Stimulated activated CD4-positive, alpha-beta T cell treated with anti-CD3 and anti-CD28 coated beads, Interleukin-2, amount 100 ng/mL, for 24 hours (primary cell): ENCODE data around the gene HSP90B1.

Experiments used
- DNase-seq, 2 donors: peaks; one replicate each; pipeline ENCODE4 v3.0.0-alpha.2; 2020

HSP90B1 gene

DNA sequence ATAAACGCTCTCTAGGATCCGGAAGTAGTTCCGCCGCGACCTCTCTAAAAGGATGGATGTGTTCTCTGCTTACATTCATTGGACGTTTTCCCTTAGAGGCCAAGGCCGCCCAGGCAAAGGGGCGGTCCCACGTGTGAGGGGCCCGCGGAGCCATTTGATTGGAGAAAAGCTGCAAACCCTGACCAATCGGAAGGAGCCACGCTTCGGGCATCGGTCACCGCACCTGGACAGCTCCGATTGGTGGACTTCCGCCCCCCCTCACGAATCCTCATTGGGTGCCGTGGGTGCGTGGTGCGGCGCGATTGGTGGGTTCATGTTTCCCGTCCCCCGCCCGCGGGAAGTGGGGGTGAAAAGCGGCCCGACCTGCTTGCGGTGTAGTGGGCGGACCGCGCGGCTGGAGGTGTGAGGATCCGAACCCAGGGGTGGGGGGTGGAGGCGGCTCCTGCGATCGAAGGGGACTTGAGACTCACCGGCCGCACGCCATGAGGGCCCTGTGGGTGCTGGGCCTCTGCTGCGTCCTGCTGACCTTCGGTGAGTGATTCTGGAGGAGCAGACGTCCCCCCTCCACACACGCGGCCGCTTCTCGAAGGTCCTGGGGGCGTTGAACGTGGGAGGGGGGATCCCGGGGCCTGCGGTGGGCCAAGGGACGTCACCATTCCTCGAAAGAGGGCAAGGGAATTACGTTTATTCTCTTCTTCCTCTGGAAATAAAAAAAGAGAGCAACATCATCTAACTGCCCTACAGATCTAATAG lies at the start of gene HSP90B1:
TSS of gene HSP90B1 (plus strand) at position 377 of the 753 bp plus-strand sequence. CDS start at position 483, 106 bp downstream.
- DNase-seq: peak; percentile 99 to 100

DNA sequence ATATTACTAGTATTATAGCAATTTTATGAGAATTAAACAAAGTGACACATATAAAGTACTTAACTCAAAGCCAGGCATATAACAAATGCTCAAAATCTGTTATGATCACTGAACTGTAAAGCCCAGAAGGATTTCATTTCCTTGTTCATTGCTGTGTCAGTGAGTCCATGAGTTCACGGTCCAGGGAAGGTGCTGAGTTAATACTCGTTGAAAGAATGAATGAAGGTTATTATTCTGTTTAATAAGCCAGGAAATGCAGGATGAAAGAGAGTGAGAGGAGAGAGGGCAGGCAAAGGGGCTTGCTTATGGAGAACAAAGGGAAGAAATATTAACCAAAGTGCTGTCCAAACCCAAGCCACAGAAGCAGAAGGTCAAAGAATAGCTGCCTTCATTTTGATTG lies 48.9 kb upstream of the HSP90B1 start:
- no peak for DNase-seq

DNA sequence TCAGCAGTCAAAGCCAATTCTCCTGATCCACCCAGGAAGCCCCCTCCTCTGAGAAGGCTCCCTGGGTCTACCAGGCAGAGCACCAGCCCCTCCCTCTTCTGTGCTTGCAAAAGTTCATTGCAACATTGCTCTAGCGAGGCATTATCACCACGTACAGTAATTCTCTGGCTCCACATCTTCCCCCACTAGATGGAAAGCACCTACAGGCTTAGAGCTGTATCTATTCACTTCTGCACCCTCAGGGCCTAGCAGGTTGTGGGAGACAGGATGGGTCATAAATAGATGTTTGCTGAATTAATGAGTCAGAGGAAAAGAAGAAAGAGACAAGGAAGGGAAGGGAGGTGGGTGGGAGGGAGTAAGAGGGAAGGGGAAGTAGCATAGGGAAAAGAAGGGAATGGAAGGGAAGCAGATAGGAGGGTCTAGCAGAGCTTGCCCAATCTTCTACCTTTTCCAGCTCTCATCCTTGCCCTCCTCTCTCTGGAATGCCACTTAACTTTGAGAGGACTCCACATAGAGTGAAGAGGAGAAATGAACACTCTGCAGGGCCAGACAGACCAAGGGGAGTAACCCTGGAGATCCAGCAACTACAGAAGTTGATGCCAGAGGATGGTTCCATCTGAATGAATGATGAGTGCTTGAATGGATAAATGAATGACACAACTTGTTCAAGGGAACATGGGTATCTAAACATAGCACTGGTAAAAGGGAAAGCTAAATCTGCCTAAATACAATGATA lies 47.2 kb upstream of the HSP90B1 start:
- DNase-seq: no peak

DNA sequence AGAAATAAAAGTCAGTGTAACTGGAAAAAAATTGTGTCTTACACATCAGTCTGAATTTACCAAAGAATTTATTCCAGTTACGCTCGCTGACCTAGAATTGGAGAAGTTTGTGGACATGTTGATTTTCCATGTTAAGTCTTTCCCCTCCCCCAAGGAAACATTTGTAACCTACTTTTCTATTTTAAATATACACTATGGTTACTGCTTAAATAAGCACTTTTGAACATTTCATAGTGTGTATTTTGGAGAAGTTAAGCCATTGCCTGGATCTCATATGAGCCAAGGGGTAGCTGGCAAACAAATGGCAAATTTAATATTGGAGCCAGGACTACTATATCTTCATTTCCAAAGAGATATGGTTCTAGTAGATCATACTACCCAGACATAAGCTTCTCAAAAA lies 46.3 kb upstream of the HSP90B1 start:
- DNase-seq: no peak

DNA sequence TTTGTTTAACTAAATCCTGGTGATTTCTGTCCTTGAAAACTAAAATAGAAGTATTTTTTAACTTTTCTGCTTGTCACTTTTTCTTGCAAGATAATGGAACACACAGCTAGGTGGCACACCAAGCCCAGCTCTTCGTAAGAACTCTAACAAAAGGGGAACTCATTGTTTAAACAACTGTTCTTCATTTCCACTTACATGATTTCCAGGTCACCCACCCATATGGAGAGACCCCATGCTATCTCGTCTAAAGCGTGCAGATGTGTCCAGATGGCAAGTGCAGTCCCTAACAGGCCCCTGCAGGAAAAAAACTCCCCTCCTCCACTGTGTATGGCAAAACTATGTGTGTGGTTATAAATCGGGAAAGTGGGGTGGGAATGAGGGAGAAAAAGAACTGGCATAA lies 45.9 kb upstream of the HSP90B1 start:
- peak in 1 of 2 donors; percentile 12 for DNase-seq

DNA sequence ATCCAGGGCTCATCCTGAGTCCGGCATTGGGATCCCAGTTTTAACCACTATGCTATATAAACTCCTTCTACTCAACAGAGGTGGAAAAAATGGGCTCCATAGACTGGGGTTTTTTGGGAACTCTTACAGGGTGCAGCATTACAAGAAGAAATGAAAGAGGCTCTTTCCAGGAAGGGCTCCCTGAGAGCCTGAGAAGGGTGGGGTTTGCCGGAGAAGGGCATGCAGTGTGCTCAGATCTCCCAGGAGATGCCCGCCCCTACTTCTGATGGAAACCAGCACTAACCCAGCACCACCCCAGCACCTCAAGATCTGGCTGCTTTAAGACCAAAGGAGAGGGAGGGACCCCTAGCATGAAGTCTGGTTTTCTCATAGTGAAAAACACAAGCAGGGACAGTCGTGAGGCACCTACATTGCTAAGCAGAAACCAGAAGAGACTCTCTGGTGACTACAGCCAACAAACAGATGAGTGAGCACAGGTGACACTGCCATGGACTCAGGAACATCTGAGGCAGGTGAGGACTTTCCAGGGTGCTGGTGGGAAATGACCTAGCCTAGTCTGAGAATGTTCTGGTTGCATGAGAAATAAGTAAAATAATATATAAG lies 43.9 kb upstream of the HSP90B1 start:
- no peak for DNase-seq

DNA sequence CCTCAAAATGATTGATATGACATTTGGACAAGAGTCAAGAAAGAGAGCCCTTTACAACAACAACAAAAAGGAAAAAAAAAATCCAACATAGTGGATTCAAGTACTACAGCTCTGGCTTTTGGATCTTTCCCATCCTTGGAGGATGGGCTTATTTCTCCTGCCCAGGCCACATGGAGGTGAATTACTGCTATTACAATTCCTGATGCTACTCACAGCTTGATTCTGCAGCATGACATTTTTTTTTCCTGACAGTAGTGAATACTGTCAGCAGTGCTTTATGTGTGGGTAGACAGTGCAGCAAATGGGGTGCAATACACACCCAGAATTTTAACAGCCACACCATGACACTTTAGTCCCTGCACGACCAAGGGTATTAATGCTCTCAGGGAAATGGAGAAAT lies 42.5 kb upstream of the HSP90B1 start:
- no peak for DNase-seq

DNA sequence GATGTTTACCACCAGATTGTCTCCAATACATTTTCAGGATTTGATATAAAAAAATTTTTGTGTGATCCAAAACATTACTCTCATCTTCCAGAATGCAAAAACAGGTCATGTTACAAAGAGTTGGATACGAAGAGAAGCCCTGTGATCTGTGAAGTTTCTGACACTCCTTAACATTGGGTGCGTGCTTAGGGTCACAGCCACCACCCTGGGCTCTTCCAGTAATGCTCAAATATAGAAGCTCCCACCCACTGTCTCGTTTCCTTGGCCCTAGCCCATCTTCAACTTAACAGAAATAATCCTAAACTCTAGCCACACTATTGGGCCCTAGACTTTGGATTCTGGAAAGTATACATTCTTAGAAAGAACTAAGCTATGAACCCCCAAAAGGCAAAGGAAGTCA lies 32.9 kb upstream of the HSP90B1 start:
- no peak for DNase-seq

DNA sequence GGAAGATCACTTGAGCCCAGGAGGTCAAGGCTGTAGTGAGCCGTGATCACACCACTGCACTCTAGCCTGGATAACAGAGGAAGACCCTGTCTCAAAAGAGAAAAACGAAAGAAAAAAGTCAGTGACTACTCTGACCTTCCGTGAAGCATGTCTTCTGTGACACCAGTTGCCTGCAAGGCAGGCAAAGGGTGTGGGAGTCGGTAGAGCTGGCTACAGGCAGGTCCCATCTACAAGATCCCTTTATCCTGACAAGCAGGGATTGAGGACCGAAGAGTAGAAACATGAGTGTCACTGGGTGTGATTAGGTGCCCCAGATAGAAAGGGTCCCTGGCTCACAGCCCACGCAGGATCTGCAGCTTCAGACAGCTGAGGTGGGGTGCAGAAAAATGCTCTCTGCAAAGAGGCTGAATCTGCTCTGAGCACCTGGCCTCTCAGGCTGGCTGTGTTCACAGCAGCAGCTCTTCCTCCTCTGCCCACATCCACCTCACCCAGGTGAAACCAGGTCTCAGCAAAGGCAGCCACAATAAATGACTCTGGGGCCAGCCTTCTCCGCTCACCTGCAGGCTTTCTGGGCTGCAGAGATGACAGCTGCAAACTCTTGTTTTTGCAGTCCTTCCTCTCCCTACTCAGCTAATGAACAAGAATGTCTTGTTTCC lies 28.6 kb upstream of the HSP90B1 start:
- DNase-seq: peak in 1 of 2 donors; percentile 12

DNA sequence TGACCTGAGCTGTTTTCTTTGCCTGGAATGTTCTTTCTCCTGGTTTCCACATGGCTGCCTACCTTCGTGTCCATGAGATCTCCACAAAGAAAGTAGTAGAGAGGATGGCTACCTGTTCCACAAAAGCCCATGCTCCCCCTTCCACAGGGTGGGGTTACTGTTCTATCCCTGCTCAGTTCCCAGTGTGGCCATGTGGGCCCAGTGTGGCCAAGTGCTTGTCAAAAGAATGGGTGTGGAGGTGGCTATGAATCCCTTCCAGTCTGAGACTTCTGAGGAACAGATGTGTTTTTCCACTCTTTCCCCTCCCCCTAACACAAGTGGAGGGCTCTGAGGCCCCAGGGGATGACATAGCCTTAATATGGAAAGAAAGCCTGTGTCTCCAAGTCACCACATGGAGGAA lies 26.2 kb upstream of the HSP90B1 start:
- DNase-seq: no peak

DNA sequence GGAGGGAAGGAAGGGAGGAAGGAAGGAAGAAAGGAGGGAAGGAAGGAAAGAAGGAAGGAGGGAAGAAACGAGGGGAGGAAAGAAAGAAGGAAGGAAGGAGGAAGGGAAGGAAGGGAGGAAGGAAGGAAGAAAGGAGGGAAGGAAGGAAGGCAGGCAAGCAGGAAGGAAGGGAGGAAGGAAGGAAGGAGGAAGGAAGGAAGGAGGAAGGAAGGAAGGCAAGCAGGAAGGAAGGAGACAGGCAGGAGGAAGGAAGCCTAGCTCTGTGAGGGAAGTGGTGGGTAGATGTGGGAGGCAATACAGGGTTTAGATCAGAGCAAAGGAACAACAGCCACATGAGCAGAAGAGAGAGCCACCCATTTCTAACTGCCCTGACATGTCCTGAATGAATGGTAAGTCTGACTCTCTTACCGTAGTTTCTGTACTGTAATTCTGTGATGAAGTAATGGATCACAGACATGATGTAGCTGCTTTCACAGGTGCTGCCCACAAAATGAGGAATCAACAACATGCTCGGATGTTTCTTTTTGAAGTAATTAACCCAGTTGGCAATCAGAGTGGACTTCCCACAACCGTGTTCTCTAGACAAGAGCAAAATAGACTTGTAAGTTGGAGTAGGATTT lies 24.4 kb upstream of the HSP90B1 start:
- DNase-seq: no peak

DNA sequence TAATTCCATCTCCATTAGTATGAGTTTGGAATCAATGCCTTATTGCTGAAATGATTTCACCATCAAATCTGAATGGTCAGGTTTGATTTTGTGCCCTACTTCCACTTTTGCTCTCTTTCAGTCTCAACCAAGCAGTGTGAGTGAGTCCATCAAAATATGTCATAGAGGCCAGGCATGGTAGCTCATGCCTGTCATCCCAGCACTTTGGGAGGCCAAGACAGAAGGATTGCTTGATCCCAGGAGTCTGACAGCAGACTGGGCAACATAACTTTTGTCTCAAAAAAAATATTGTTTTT lies 22.0 kb upstream of the HSP90B1 start:
- DNase-seq: no peak

DNA sequence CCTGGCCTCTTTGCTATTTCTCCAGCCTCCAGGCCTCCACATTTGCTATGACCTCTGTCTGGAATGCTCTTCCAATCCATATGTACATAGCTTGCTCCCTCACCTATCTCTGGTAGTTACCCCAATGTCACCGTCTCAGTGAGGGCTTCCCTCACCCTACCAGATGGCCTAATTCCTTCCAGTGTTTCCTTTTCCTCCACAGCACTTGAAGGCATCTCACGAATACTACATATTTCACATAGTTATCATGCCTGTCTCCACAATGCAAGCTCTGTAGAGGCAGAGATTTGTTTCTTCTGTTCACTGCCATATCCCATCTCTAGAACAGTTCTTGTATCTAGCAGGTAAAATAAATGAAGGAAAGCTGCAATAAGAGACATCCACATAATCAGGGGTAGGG lies 21.3 kb upstream of the HSP90B1 start:
- no peak for DNase-seq

DNA sequence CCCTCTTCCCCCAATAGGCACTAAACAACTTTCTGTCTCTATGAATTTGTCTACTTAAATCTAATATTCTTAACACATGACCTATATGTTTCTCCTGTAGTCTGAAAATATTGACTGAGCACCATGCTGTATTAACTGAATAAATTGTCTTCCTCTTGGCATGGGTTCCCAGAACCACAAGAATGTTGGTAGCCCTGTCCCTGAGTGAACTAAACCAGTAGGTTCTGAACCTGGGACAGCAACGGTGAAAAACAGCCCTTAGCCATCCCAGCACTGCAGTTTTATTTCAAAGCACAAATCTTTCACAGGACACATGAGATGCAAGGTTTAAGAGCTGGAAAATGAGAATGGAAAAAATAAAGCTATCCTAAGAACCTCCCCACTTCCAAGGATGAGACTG lies 20.4 kb upstream of the HSP90B1 start:
- no peak for DNase-seq

DNA sequence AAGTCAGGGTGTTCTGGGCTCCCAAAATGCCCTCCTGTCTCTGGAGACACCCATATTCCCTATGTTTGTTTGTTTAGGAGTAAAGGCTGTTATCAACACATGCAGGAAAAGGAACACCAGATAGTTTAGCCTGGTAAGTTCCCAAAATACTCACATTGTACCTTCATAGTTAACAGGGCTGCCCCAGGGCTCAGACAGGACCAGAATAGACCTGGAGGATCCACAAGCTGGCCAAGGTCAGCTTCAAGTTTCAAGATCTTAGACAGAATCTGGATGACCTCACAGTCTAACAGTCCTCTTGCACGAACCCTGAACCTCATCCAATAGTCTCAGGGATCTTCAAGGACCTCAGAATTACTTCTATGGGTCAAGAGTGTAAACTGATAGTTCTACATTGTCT lies 18.1 kb upstream of the HSP90B1 start:
- DNase-seq: no peak

DNA sequence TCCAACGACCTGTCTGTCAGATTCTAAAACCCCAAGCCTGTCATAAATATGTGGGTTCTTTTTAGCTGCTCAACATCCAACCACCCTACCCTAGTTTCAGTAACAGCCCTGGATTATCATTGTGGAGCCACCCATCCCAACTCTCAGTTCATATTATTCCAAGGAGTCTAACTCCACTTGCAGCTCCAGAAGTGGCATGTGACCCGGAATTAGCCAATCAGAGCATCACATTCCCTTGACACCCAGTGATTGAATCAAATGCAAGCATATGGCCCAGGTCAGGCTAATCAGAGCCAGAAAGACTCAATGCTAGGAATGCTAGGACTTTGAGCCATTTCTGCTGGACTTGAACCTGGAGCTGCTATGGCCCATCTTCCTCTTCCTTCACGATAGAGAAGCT lies 17.1 kb upstream of the HSP90B1 start:
- no peak for DNase-seq

DNA sequence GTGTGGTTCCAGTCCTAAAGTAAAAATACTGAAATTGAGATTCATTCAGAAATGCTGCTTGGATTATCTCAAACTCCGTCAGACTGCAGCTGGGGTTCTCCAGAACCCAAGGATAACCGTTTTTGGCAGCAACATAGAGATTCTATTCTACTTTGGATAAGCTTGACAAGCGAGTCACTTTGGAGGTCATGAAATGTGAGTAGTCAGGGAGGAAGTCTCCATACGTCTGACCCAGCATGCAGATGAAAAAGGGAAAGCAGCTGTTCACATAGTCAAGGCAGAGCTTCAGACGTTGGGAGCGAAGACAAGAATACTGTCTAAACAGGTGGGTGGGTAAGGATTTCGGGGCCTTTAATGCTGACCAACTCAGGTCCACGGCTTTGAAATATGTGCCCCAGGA lies 14.9 kb upstream of the HSP90B1 start:
- no peak for DNase-seq

DNA sequence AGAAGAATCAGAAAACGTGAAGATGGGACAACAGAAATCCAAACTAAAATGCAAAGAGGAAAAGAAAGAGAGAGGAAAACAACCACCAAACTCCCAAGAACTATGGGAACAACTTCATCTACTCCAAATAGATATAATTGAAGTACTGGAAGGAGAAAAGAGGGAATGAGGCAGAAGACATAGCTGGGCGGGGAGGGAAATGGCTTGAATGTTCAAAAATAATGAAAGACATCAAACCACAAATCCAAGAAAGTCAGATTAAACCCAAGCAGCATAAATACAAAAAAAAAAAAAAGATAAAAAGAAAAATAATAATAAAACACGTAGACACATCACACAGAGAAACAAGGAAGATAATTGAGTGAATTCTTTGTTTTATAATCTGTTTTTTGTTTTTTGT lies 12.3 kb upstream of the HSP90B1 start:
- DNase-seq: no peak

DNA sequence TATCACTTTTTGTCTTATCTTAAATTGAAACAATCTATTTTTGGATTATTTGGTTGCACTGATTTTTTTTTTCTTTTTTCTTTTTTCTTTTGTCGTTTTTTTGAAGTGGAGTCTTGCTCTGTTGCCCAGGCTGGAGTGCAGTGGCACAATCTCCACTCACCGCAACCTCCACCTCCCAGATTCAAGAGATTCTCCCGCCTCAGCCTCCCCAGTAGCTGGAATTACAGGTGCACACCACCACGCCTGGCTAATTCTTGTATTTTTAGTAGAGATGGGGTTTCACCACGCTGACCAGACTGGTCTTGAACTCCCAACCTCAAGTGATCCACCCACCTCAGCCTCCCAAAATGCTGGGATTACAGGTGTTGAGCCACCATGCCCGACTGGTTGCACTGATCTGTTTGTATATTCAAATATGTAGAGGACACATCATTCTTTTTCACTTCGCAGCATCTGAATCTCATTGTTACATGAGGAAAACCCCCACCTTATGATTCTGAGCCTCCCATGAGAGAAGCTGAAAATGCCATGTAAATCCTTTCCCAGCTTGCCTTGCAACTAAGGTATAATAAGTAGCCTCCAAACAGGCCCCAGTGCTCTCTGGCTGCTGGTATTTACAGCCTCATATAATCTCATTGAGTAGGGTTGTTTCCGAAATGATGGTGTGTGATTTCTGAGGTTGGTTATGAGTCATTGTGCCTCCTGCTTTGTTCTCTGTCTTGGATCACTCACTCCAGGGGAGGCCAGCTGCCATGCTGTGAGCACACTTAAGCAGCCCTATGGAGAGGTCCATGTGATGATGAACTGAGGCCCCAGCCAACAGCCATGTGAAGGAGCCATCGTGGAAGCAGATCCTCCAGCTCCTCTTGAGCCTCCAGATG lies 5.2 kb upstream of the HSP90B1 start:
- peak; percentile 49 to 51 for DNase-seq

DNA sequence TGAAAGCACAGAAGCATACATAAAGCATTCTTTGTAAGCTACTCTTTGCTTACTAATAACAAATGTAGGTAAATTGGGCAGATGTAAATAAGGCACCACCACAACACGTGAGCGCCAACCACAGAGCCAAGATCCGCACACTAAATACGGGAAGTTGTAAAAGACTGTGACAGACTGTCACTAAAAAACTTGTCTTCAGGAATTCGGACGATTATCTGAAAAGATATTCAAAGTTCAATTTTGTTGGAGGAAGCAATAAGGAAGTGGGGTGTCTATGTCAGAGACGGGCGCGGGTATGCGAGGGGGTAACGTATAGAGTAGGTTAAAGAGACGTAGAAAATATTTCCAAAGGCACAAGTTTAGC lies 1.5 kb upstream of the HSP90B1 start:
- peak; percentile 54 to 55 for DNase-seq

DNA sequence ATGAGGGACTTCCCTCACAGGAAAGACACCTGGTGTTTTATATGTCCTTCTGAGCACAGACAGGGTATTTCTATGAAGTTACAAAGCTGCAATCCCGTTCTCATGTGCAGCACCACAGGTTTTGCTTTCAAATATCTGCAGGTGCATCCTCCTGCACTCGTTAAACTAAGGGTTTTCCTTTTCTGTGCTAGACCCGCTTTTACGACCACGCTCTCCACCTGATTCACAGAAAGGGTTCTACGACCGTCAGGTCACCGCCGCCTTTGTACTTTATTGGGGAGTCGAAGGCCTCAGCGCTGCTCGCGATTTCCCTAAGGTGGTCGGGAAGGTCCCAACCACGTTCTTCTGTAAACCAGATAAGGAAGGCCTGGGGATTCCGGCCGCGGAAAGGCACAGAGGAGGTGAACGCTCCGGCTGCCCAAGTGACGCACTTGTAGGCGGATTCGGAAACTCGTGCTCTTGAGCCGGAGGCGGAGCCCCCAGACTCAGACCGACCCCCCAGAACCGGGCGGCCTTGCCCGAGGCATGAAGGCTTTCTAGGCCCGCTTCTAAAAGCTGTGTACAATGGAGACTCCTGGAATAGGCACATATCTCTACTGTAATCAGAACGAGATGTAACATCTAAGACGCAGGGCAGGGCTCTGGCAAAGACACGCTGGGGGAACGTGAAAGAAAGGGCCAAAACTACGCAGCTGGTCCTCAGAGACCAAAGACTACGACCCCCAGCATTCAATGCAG lies 995 bp upstream of the HSP90B1 start:
- DNase-seq: peak; percentile 79 to 81

DNA sequence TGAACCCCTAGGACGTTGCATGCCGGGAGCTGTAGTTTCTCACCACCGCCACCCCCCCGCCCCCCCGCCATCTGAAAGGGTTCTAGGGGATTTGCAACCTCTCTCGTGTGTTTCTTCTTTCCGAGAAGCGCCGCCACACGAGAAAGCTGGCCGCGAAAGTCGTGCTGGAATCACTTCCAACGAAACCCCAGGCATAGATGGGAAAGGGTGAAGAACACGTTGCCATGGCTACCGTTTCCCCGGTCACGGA lies 501 bp upstream of the HSP90B1 start:
- DNase-seq: no peak
